Liver (tissue), 9 donors: ENCODE results near the gene SLC45A1. TPM values are rescaled to one million over a fixed set of nuclear protein-coding genes. Genes with fewer than 3 reads are reported as not detected.

ENCODE experiments used
- DNase-seq: peaks from one replicate; pipeline ENCODE4 v3.0.0-alpha.2; 2017; ENCODE audit warnings: low spot score
- H3K27ac ChIP-seq, 2 donors: one replicate each; pipeline ENCODE4 v1.7.0; 2013; ENCODE audit warnings: inconsistent platforms in 2 of 2, low read length in 2 of 2, control low read depth in 1 of 2, low read depth in 1 of 2, mild to moderate bottlenecking in 1 of 2
- H3K27me3 ChIP-seq, 4 donors: one replicate each; pipeline versions ENCODE4 v1.6.1 to v1.7.0; 2013; ENCODE audit warnings: low read length in 3 of 4, inconsistent platforms in 1 of 4, mild to moderate bottlenecking in 1 of 4, moderate library complexity in 1 of 4; ENCODE audit not compliant: control insufficient read depth in 4 of 4, insufficient read depth in 4 of 4
- H3K36me3 ChIP-seq, 4 donors: one replicate each; pipeline versions ENCODE4 v1.6.1 to v1.7.0; 2013; ENCODE audit warnings: low read length in 3 of 4, mild to moderate bottlenecking in 3 of 4, low read depth in 1 of 4, moderate library complexity in 1 of 4; ENCODE audit not compliant: control insufficient read depth in 4 of 4, insufficient read depth in 3 of 4
- H3K4me1 ChIP-seq, 4 donors: one replicate each; pipeline versions ENCODE4 v1.6.1 to v1.7.0; 2013; ENCODE audit warnings: low read length in 3 of 4, mild to moderate bottlenecking in 3 of 4, moderate library complexity in 1 of 4; ENCODE audit not compliant: control insufficient read depth in 4 of 4, insufficient read depth in 4 of 4
- H3K4me3 ChIP-seq, 3 donors: one replicate each; pipeline versions ENCODE4 v1.6.1 to v1.7.0; 2013; ENCODE audit warnings: low read length in 3 of 3, control low read depth in 1 of 3, low read depth in 1 of 3, mild to moderate bottlenecking in 1 of 3
- H3K9ac ChIP-seq, 2 donors: one replicate each; pipeline ENCODE4 v1.7.0; 2013; ENCODE audit warnings: low read length in 2 of 2, mild to moderate bottlenecking in 2 of 2, moderate library complexity in 2 of 2, control low read depth in 1 of 2, low read depth in 1 of 2
- H3K9me3 ChIP-seq, 4 donors: one replicate each; pipeline versions ENCODE4 v1.6.1 to v1.7.0; 2013; ENCODE audit warnings: low read length in 3 of 4; ENCODE audit not compliant: control insufficient read depth in 4 of 4
- EGR1 ChIP-seq, 2 donors: IDR thresholded peaks; 2 replicates each; pipeline ENCODE4 v1.6.1; 2016 to 2018; ENCODE audit warnings: antibody characterized with exemption in 2 of 2, low read depth in 2 of 2
- FOXA2 ChIP-seq: IDR thresholded peaks from 2 replicates; pipeline ENCODE4 v1.6.1; 2016; ENCODE audit warnings: antibody characterized with exemption
- GABPA ChIP-seq, 2 donors: IDR thresholded peaks in 1 of 2; conservative IDR thresholded peaks in 1 of 2; 2 replicates each; pipeline ENCODE4 v1.6.1; 2016; ENCODE audit warnings: antibody characterized with exemption in 2 of 2, mild to moderate bottlenecking in 1 of 2, moderate library complexity in 1 of 2
- HNF4A ChIP-seq, 2 donors: conservative IDR thresholded peaks; 2 replicates each; pipeline ENCODE4 v1.6.1; 2016; ENCODE audit warnings: antibody characterized with exemption in 2 of 2, mild to moderate bottlenecking in 2 of 2
- HNF4G ChIP-seq: IDR thresholded peaks from 2 replicates; pipeline ENCODE4 v1.6.1; 2016; ENCODE audit warnings: antibody characterized with exemption
- JUND ChIP-seq, 2 donors: IDR thresholded peaks; 2 replicates each; pipeline ENCODE4 v1.6.1; 2016; ENCODE audit warnings: antibody characterized with exemption in 2 of 2
- NR2F2 ChIP-seq: IDR thresholded peaks from 2 replicates; pipeline ENCODE4 v1.6.1; 2016; ENCODE audit warnings: antibody characterized with exemption
- SP1 ChIP-seq: IDR thresholded peaks from 2 replicates; pipeline ENCODE4 v1.6.1; 2018; ENCODE audit warnings: antibody characterized with exemption, mild to moderate bottlenecking
- YY1 ChIP-seq: IDR thresholded peaks from 2 replicates; pipeline ENCODE4 v1.6.1; 2016; ENCODE audit warnings: antibody characterized with exemption, mild to moderate bottlenecking
- WGBS: extraction: QIAGEN DNeasy Blood & Tissue Kit; methylation state at CpG from one replicate; pipeline ENCODE4 v1.1.7; 2013; 5-methylcytosine and 5-hydroxymethylcytosine counted together
- polyA plus RNA-seq, 2 donors: library from polyadenylated mRNA; stranded (reverse) in 1 of 2; unstranded in 1 of 2; fragments of 200-250 nt in 1 of 2; fragments of >200 nt in 1 of 2; fragmentation: Nextera tagmentation in 1 of 2; extraction: Ambion mirVana in 1 of 2; gene quantifications; one replicate each; pipeline versions ENCODE4 v1.2.1 to v1.2.3, GENCODE V29; 2013 to 2015
- total RNA-seq, 2 donors: library from RNA; depleted of rRNA; stranded (reverse); fragments of >200 nt; gene quantifications; one replicate each; pipeline ENCODE4 v1.2.3, GENCODE V29; 2014
- TF ChIP-seq, protein P1 (sequence below): fragments of 150-350 bp; IDR thresholded peaks from 2 replicates; pipeline ENCODE4 v1.5.1; 2017; ENCODE audit warnings: improper control_type of control experiment, low read depth, low read length; ENCODE audit not compliant: missing input control
- TF ChIP-seq, protein P2 (sequence below): IDR thresholded peaks from 2 replicates; pipeline ENCODE4 v1.6.1; 2016; ENCODE audit warnings: antibody characterized with exemption, mild to moderate bottlenecking
- TF ChIP-seq, protein P3 (sequence below): IDR thresholded peaks from 2 replicates; pipeline ENCODE4 v1.6.1; 2016; ENCODE audit warnings: antibody characterized with exemption
- donor health status: healthy.
- donor health status: healthy.
- donor health status: healthy.
- donor health status: healthy.
- donor health status: healthy.

The SLC45A1 gene
- total and polyA plus RNA-seq, 4 donors, result 0.08 to 0.29 (median 0.14) TPM; not detected in 1

DNA sequence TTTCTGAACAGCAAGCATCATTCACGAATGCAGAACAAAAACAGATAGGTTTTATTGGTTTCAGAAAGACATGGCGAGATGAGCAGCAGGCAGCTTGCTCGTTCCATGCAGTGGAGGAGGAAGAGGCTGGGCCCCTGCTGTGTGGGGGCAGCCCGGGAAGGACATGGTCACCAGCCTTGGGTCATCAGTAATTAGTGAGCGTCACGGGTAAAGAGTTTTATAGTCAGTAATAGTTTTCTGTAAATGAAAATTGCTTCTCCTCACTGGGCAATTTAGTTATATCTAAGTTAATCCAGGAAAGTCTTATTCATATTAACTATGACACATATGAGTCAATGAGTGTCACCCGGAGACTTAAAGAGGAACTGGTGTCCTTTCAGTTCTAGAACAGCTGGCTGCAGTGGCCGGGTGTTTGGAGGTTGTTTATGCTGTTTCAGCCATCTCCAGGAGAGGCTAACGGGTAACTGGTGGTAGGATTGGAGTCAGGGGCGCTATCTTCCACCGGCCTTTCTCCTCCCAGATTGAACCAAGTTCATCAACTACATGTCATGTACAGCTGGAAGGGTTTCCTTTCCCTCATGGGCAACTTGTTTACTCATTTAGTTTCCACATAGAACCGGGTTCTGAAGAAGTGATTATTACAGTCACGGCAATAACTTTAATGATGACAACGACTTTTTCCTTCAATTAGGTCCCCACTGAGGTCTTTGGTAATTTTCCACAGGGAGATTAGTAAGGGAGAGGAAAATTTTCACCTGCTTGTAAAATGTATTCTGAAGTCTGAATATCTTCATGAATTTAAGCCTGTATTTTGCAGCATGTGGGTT is 34.6 kb upstream of the SLC45A1 start (continued):
- TF ChIP-seq, protein P1, sequence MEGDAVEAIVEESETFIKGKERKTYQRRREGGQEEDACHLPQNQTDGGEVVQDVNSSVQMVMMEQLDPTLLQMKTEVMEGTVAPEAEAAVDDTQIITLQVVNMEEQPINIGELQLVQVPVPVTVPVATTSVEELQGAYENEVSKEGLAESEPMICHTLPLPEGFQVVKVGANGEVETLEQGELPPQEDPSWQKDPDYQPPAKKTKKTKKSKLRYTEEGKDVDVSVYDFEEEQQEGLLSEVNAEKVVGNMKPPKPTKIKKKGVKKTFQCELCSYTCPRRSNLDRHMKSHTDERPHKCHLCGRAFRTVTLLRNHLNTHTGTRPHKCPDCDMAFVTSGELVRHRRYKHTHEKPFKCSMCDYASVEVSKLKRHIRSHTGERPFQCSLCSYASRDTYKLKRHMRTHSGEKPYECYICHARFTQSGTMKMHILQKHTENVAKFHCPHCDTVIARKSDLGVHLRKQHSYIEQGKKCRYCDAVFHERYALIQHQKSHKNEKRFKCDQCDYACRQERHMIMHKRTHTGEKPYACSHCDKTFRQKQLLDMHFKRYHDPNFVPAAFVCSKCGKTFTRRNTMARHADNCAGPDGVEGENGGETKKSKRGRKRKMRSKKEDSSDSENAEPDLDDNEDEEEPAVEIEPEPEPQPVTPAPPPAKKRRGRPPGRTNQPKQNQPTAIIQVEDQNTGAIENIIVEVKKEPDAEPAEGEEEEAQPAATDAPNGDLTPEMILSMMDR, result no peak
- TF ChIP-seq HNF4A (conservative IDR thresholded peaks at IDR 0.05) (no peak), JUND (IDR thresholded peaks at IDR 0.05) (no peak)

DNA sequence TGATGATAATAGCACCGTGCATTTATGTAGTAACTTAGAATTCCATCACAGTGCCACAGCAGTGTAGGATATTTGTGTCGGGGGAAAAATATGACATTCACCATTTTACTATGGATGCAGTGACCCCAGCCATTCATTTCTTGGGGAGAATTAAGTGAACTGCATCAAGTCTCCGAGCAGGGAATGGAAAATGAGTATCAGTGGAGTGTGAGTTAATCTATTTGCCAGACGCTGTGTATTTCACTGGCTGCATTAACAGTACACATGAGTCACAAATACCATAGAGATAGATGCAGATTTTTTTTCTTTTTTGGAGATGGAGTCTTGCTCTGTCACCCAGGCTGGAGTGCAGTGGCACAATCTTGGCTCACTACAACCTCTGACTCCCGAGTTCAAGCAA is 33.8 kb upstream of the SLC45A1 start:
- Histone ChIP-seq H3K36me3 (no peaks in the 10 kb centered on the region), H3K27ac (no peak overlapping the region), H3K27me3 (no peaks in the 10 kb centered on the region), H3K9me3 (no peaks in the 10 kb centered on the region), H3K9ac (no peak overlapping the region), H3K4me1 (peaks cover 0 to 1% (median 0%) of the 10 kb centered on the region in 4 donors), H3K4me3 (no peak overlapping the region)
- DNase-seq, result no peak
- TF ChIP-seq HNF4G, result no peak
- TF ChIP-seq, protein P2, sequence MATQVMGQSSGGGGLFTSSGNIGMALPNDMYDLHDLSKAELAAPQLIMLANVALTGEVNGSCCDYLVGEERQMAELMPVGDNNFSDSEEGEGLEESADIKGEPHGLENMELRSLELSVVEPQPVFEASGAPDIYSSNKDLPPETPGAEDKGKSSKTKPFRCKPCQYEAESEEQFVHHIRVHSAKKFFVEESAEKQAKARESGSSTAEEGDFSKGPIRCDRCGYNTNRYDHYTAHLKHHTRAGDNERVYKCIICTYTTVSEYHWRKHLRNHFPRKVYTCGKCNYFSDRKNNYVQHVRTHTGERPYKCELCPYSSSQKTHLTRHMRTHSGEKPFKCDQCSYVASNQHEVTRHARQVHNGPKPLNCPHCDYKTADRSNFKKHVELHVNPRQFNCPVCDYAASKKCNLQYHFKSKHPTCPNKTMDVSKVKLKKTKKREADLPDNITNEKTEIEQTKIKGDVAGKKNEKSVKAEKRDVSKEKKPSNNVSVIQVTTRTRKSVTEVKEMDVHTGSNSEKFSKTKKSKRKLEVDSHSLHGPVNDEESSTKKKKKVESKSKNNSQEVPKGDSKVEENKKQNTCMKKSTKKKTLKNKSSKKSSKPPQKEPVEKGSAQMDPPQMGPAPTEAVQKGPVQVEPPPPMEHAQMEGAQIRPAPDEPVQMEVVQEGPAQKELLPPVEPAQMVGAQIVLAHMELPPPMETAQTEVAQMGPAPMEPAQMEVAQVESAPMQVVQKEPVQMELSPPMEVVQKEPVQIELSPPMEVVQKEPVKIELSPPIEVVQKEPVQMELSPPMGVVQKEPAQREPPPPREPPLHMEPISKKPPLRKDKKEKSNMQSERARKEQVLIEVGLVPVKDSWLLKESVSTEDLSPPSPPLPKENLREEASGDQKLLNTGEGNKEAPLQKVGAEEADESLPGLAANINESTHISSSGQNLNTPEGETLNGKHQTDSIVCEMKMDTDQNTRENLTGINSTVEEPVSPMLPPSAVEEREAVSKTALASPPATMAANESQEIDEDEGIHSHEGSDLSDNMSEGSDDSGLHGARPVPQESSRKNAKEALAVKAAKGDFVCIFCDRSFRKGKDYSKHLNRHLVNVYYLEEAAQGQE, result no peak
- no peak for TF ChIP-seq FOXA2
- TF ChIP-seq YY1, result no peak
- WGBS, result 88% methylated on average over 5 of the region's 5 CpGs

DNA sequence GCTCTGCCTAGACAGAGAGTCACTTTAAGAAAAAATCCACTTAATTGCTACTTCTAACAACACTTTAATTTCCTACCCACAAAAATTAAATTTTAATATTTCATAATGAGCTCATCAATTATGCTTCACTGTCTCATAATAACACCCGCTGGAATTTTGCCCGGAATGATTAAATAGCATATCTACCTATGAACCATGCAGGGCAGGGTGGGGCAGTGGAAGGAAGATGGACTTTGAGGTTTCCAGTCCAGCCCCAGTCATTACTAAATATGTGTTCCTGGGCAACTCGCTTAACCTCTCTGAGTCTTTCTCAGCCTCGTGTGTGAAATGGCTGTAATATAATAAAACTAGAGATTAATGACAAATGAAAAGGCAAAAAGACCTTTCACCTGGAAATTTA is 32.8 kb upstream of the SLC45A1 start:
- H3K27me3 ChIP-seq, result no peaks in the 10 kb centered on the region
- no peak overlapping the region for H3K9ac ChIP-seq
- H3K36me3 ChIP-seq, result no peaks in the 10 kb centered on the region
- H3K4me1 ChIP-seq, result peaks cover 0 to 1% (median 0%) of the 10 kb centered on the region in 4 donors
- H3K9me3 ChIP-seq, result no peaks in the 10 kb centered on the region
- 83% methylated on average over 4 of the region's 4 CpGs for WGBS
- TF ChIP-seq YY1 (no peak), SP1 (no peak), NR2F2 (no peak), JUND (IDR thresholded peaks at IDR 0.05) (no peak), GABPA (IDR thresholded peaks at IDR 0.05 in 1 of 2, conservative IDR thresholded peaks at IDR 0.05 in 1 of 2) (no peak), HNF4A (conservative IDR thresholded peaks at IDR 0.05) (no peak), HNF4G (no peak), EGR1 (IDR thresholded peaks at IDR 0.05; ENCODE audit: low read depth in 2 of 2) (no peak)
- TF ChIP-seq, protein P3, sequence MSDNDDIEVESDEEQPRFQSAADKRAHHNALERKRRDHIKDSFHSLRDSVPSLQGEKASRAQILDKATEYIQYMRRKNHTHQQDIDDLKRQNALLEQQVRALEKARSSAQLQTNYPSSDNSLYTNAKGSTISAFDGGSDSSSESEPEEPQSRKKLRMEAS, result no peak
- TF ChIP-seq, protein P1, result no peak
- no peak overlapping the region for H3K4me3 ChIP-seq
- H3K27ac ChIP-seq, result no peak overlapping the region
- DNase-seq, result no peak
